Right lobe of liver (tissue), 6 donors: ENCODE results near the gene RPL4. TPM values are rescaled to one million over a fixed set of nuclear protein-coding genes. Genes with fewer than 3 reads are reported as not detected.
A peak's percentile ranks its signal among the peaks of the same experiment; 100 is the strongest.

ENCODE experiments used
- ATAC-seq, 4 donors: fragments of 200-7000 bp; cut with Tn5 transposase; one replicate each; pipeline ENCODE4 v1.9.1; 2020; ENCODE audit warnings: mild to moderate bottlenecking in 4 of 4, moderate library complexity in 4 of 4
- DNase-seq, 3 donors: peaks; one replicate each; pipeline ENCODE4 v3.0.0-alpha.2; 2020
- H3K27ac ChIP-seq, 3 donors: fragments of 200-600 bp; one replicate each; pipeline ENCODE4 v1.8.0; 2022
- H3K27me3 ChIP-seq, 2 donors: fragments of 200-600 bp; one replicate each; pipeline ENCODE4 v1.8.0; 2022
- H3K36me3 ChIP-seq, 4 donors: fragments of 200-600 bp; sonication (generic) in 1 of 4; one replicate each; pipeline versions ENCODE4 v1.5.1 to v1.8.0; 2017 to 2022; ENCODE audit warnings: control low read depth in 1 of 4
- H3K4me1 ChIP-seq, 4 donors: fragments of 200-600 bp; sonication (generic) in 1 of 4; one replicate each; pipeline versions ENCODE4 v1.5.1 to v1.8.0; 2017 to 2022; ENCODE audit warnings: control low read depth in 1 of 4
- H3K4me3 ChIP-seq, 3 donors: fragments of 200-600 bp; one replicate each; pipeline ENCODE4 v1.8.0; 2022
- H3K9me3 ChIP-seq, 4 donors: fragments of 200-600 bp; sonication (generic) in 1 of 4; one replicate each; pipeline versions ENCODE4 v1.5.1 to v1.8.0; 2017 to 2022; ENCODE audit warnings: control low read depth in 1 of 4
- CTCF ChIP-seq, 4 donors: fragments of 200-600 bp in 3 of 4; fragments of 450-650 bp in 1 of 4; IDR thresholded peaks; one replicate each; pipeline versions ENCODE4 v1.5.1 to v1.8.0; 2016 to 2022; ENCODE audit warnings: antibody characterized with exemption in 4 of 4, mild to moderate bottlenecking in 2 of 4
- POLR2A ChIP-seq: fragments of 450-650 bp; IDR thresholded peaks from one replicate; pipeline ENCODE4 v1.6.1; 2017; ENCODE audit warnings: antibody characterized with exemption, mild to moderate bottlenecking
- WGBS: methylation state at CpG from one replicate; pipeline ENCODE4 v1.1.6; 2018; ENCODE audit warnings: low coverage, low lambda C conversion rate; ENCODE audit not compliant: insufficient coverage; ENCODE audit errors: missing lambda C conversion rate; 5-methylcytosine and 5-hydroxymethylcytosine counted together
- intact Hi-C, 2 donors: fragments of 100-400 bp; cut with DNase I; formaldehyde crosslinking; loops; one replicate each; pipeline versions ENCODE4 v1.11.2 to v1.14.1; 2022
- total RNA-seq, 6 experiments: library from RNA; depleted of rRNA in 2 of 6; stranded (reverse); fragments of >200 nt in 2 of 6; fragmentation: NEBNext Ultra II Directional in 3 of 6; extraction: Animal tissue kit (Norgen Biotek cat#: 25700) in 3 of 6; gene quantifications; one replicate each; pipeline versions ENCODE4 v1.1.0 to v1.2.4, GENCODE V29; 2016 to 2023
- donor health status: DM: no; HTN: yes; CAD: no.
- donor health status: DM: no; HTN: no; CAD: no.
- donor health status: DM: no; HTN: no; CAD: no.
- donor health status: DM: no; HTN: yes; CAD: no.
- donor health status: DM: no; HTN: yes; CAD: no.

Gene RPL4
- total RNA-seq, 6 experiments from 2014 or later = 643 to 1,390 (median 819) TPM

GRCh38 chr15:66496951-66497501, 7.6 kb downstream of the RPL4 start:
- TF ChIP-seq POLR2A (no peak), CTCF (IDR thresholded peaks at IDR 0.05) (no peak)

GRCh38 chr15:66494262-66494661, 10.4 kb downstream of the RPL4 start:
- Histone ChIP-seq H3K36me3 (peaks cover 0 to 62% (median 20%) of the 10 kb centered on the region in 4 donors), H3K4me1 (peaks cover 0 to 53% (median 12%) of the 10 kb centered on the region in 4 donors)
- intact Hi-C loops = loop anchor here (10.0 kb wide), 2 partner anchors 109 to 199 kb away; partner anchors contain the start of genes MAP2K1 (in 2 of the 2) and DIS3L (in 1 of the 2)

More at GRCh38 chr15:66496951-66497501, 7.6 kb downstream of the RPL4 start:
- Histone ChIP-seq H3K4me3 (peak overlapping the region; percentile 83 to 93 (median 90)), H3K27ac (peak overlapping the region; percentile 65 to 85 (median 75)), H3K27me3 (no peaks in the 10 kb centered on the region), H3K9me3 (no peaks in the 10 kb centered on the region), H3K36me3 (peaks cover 2 to 65% (median 32%) of the 10 kb centered on the region in 4 donors), H3K4me1 (peaks cover 0 to 34% (median 10%) of the 10 kb centered on the region in 4 donors)
- ATAC-seq = peak; percentile 32 to 43 (median 34)
- intact Hi-C loops = loop anchor here (10.0 kb wide), 2 partner anchors 112 to 202 kb away; partner anchors contain the start of genes MAP2K1 (in 2 of the 2) and DIS3L (in 1 of the 2)
- WGBS = 0% methylated on average over 11 of the region's 17 CpGs
- DNase-seq = no peak

GRCh38 chr15:66491846-66492245, 12.8 kb downstream of the RPL4 start:
- Histone ChIP-seq H3K4me1 (peaks cover 0 to 73% (median 21%) of the 10 kb centered on the region in 4 donors), H3K36me3 (peaks cover 0 to 49% (median 11%) of the 10 kb centered on the region in 4 donors), H3K9me3 (no peaks in the 10 kb centered on the region), H3K27me3 (no peaks in the 10 kb centered on the region), H3K27ac (no peak overlapping the region), H3K4me3 (no peak overlapping the region)
- TF ChIP-seq CTCF (IDR thresholded peaks at IDR 0.05) (no peak), POLR2A (no peak)
- intact Hi-C loops = loop anchor here (10.0 kb wide), 2 partner anchors 107 to 197 kb away; partner anchors contain the start of genes MAP2K1 (in 2 of the 2) and DIS3L (in 1 of the 2)
- 87% methylated on average over 3 of the region's 3 CpGs for WGBS
- ATAC-seq (no peak), DNase-seq (no peak)

More at GRCh38 chr15:66494262-66494661, 10.4 kb downstream of the RPL4 start:
- ATAC-seq (no peak), DNase-seq (no peak)
- 49% methylated on average over 2 of the region's 2 CpGs for WGBS
- H3K4me3 ChIP-seq = no peak overlapping the region
- H3K9me3 ChIP-seq = no peaks in the 10 kb centered on the region
- H3K27me3 ChIP-seq = no peaks in the 10 kb centered on the region
- TF ChIP-seq CTCF (IDR thresholded peaks at IDR 0.05) (no peak), POLR2A (no peak)
- no peak overlapping the region for H3K27ac ChIP-seq

- no peaks in the 10 kb centered on the region for H3K9me3 ChIP-seq
- intact Hi-C loops = no loop called here
- ATAC-seq = peak in 2 of 4 donors; percentile 20 to 26
Measured at GRCh38 chr15:66489179-66489791, 15.4 kb downstream of the RPL4 start.

More at GRCh38 chr15:66489179-66489791, 15.4 kb downstream of the RPL4 start:
- H3K36me3 ChIP-seq = peaks cover 0 to 47% (median 11%) of the 10 kb centered on the region in 4 donors
- H3K4me1 ChIP-seq = peaks cover 0 to 72% (median 26%) of the 10 kb centered on the region in 4 donors
- TF ChIP-seq POLR2A (no peak), CTCF (IDR thresholded peaks at IDR 0.05) (no peak)
- WGBS = 20% methylated on average over 3 of the region's 6 CpGs
- peak in 1 of 3 donors; percentile 58 for DNase-seq
- no peak overlapping the region for H3K4me3 ChIP-seq
- H3K27me3 ChIP-seq = no peaks in the 10 kb centered on the region
- peak overlapping the region in 1 of 3 donors; percentile 89 for H3K27ac ChIP-seq
